Measurements from ENCODE around the gene CDR2.

GRCh38 chr16:22421136-22421535 is 46.7 kb upstream of the CDR2 start:
- TF ChIP-seq CTCF (IDR thresholded peaks at IDR 0.05): no peak
- no peak for TF ChIP-seq POLR2A (IDR thresholded peaks at IDR 0.05)
- no peak for TF ChIP-seq EP300 (IDR thresholded peaks at IDR 0.05)
- TF ChIP-seq POLR2AphosphoS5 (IDR thresholded peaks at IDR 0.05): no peak

All from suprapubic skin (tissue), 4 donors.